Right lobe of liver (tissue), 4 donors: ENCODE data around the gene MAGIX.

ENCODE experiments used
- POLR2A ChIP-seq: fragments of 450-650 bp; IDR thresholded peaks from one replicate; pipeline ENCODE4 v1.6.1; 2017; ENCODE audit warnings: antibody characterized with exemption, mild to moderate bottlenecking
- TF ChIP-seq, protein P1 (sequence below), 4 donors: fragments of 200-600 bp in 3 of 4; fragments of 450-650 bp in 1 of 4; IDR thresholded peaks; one replicate each; pipeline versions ENCODE4 v1.5.1 to v1.8.0; 2016 to 2022; ENCODE audit warnings: antibody characterized with exemption in 4 of 4, mild to moderate bottlenecking in 2 of 4
- donor health status: DM: no; HTN: no; CAD: no.
- donor health status: DM: no; HTN: no; CAD: no.
- donor health status: DM: no; HTN: yes; CAD: no.

DNA sequence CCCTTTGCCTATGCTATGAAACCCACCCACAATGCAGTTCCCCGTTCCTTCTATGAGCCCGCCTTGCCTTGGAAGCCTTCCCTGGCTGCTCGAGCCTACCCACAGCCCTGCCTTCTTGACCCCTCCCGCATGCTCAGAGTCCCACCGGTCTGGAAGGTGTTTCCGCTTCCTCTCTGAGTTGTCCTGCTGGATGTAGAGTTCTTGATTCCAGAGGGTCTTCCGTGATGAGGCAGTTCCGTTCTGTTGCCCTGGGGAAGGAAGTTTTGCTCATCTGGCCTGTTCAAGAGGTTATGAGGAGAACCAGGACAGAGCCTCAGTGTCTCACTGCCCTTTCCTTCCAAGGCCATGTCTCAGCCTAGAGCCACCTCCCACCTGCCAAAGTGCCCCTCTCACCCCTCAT lies 46.5 kb upstream of the MAGIX start:
- TF ChIP-seq, protein P1, sequence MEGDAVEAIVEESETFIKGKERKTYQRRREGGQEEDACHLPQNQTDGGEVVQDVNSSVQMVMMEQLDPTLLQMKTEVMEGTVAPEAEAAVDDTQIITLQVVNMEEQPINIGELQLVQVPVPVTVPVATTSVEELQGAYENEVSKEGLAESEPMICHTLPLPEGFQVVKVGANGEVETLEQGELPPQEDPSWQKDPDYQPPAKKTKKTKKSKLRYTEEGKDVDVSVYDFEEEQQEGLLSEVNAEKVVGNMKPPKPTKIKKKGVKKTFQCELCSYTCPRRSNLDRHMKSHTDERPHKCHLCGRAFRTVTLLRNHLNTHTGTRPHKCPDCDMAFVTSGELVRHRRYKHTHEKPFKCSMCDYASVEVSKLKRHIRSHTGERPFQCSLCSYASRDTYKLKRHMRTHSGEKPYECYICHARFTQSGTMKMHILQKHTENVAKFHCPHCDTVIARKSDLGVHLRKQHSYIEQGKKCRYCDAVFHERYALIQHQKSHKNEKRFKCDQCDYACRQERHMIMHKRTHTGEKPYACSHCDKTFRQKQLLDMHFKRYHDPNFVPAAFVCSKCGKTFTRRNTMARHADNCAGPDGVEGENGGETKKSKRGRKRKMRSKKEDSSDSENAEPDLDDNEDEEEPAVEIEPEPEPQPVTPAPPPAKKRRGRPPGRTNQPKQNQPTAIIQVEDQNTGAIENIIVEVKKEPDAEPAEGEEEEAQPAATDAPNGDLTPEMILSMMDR (IDR thresholded peaks at IDR 0.05) = no peak
- no peak for TF ChIP-seq POLR2A
